T follicular helper cell (primary cell): ENCODE results near the gene DDX46.
"Not testable (repeated sequence)": the region's sequence is repeated elsewhere in the genome, so short reads cannot be mapped to it uniquely, and the experiment has no call there.

Experiments used
- DNase-seq: peaks from one replicate; pipeline ENCODE4 v3.0.0-alpha.2; 2020; ENCODE audit warnings: low read depth
- total RNA-seq, 2 experiments: gene quantifications; one replicate each; lab custom pipeline; 2026; lab: John Stamatoyannopoulos, UW

The DDX46 gene
- total RNA-seq = 139 to 143 reads per million in 2 experiments

DNA sequence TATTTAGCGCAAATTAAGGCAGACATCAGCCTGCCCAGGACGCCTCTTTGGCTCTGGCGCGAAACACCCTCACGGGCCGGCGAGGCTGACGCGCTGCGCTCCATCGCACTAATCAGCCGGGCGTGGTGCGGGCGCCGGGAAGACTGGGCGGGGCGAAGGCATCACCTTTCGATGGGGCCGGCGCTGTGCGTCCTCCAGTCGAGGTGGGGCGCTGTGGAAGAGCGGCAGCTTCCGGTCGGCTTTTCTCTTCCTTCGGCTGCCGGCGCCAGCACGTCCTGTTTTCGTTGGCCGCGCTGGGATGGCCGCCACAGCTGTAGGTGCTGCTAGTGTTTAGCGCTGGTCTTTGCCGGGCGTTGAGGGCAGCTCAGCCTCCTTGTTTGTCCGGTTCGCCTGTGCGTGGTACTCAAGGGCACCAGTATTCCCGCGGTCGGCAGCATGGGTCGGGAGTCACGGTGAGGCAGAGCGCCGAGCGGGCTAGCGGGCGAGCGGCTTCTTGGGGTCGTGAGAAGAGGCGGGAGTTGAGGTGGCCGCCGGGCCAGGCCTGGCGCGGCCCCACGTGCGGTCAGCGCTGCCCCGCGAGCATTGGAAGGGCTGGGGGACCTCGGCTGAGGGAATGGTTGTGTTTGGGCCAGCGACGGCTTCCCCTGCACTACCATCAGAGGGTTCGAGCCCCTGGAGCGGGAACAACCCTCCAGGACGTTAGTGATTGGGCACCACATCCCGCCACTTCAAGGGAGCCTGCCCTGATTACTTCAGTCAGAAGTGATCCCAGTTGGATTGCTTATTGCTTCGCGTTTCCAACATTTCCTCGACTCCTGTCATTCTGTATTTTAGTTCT, at the start of gene DDX46:
Gene DDX46 (plus strand): TSS at position 276 of the 838 bp plus-strand sequence. CDS start 160 bp downstream, at position 436.
- DNase-seq = peak; percentile 91

- no peak for DNase-seq
These were observed 44.5 kb upstream of the DDX46 start for GRCh38 chr5:134714120-134714519.

DNA sequence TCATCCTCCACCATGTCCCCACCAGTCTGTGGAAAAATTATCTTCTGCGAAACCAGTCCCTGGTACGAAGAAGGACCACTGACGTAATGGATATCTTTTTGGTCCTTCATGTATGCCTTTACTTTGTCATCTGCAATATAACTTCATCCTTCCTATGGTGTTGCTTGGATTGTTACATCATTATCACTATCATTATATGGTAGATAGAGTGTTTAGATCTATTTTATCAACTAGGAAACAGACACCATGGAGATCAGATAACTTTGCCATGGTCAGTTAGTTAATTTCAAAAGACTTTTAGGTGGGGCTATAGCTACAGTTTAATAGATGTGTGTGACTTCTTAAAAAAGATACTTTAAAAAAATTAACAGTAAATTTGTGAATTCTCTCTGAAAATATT, 44.0 kb upstream of the DDX46 start:
- DNase-seq = no peak

DNA sequence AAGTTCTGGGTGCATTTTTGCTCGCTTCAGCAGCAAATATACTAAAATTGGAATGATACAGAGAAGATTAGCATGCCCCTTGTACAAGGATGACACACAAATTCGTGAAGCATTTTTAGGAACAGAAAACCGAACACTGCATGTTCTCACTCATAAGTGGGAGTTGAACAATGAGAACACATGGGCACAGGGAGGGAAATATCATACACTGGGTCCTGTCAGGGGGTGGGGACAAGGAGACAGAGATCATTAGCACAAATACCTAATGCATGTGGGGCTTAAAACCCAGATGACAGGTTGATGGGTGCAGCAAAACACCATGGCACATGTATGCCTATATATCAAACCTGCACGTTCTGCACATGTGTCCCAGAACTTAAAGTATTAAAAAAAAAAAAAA, 43.1 kb upstream of the DDX46 start:
- not testable (repeated sequence) for DNase-seq

- DNase-seq = no peak
These were observed 33.7 kb upstream of the DDX46 start for GRCh38 chr5:134724872-134725271.

- DNase-seq = no peak
These were observed 25.8 kb upstream of the DDX46 start for GRCh38 chr5:134732819-134733218.

DNA sequence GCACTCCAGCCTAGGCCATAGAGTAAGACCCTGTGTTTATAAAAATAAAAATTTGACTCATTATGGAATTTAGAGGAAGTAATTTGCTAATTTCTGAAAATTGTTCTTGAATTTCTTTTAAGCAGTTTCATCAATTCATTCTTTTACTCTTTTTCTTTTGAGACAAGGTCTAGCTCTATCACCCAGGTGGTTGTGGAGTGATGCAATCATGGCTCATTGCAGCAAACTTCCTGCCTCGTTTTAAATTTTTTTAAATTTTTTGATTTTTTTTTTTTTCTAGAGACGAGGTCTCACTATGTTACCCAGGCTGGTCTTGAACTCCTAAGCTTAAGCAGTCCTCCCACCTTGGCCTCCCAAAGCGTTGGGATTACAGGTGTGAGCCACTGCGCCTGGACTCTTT, 23.3 kb upstream of the DDX46 start:
- DNase-seq = no peak

DNA sequence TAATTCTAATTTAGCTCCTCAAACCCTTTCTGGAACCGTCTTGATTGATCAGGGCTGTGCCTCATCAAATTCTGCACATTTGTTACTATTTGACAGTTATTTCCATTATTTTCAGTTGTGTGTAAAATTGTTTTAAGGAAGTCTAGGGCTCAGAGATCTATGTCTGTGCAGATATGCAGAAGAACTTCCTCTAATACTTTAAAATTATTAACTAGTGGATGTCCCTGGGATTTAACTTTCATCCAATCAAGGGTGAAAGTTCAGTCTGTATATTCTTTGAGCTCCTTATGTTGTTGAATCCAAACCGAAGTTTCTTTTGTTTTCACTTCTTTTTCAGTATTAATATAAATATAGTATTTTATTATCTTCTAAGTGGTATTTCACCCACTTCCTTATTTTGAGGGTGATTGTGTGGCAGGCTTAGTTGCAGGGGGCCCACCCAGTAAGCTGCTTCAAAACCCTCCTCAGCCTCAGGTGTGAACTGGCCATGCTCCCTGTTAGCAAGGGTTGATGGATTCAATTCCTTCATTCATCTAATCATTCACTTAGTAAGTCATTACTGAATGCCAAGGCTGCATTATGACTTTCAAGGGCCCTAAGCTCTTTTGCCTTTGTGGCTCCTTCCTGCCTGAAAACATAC, 22.3 kb upstream of the DDX46 start:
- DNase-seq = no peak

- peak; percentile 96 for DNase-seq
These were observed 20.2 kb upstream of the DDX46 start, which contains the start of gene CAMLG for GRCh38 chr5:134738133-134738962. TSS of gene CAMLG (plus strand) at chr5:134738548. CDS start at chr5:134738621, 73 bp downstream.

GRCh38 chr5:134738963-134739661, 19.5 kb upstream of the DDX46 start:
- DNase-seq = peak; percentile 6

- DNase-seq = no peak
These were observed 17.5 kb upstream of the DDX46 start for GRCh38 chr5:134741052-134741451.

DNA sequence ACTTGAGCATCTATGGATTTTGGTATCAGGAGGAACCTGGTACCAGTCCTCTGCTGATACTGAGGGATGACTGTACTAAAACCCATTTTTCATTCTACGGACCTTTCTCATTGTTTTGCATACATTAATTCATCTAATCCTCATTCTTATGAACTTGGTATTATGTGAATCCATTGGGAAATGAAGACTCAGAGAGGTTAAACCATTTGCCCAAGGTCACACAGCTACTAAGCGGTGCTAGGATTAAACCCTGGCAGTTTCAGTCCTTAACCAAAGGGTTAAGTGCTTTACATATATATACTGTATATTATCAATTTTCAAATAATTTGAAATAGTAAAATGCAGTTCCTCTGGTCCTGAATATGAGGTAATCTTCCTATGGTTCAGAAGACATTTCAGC, 16.4 kb upstream of the DDX46 start:
- no peak for DNase-seq

GRCh38 chr5:134749415-134749814, 9.2 kb upstream of the DDX46 start:
- no peak for DNase-seq

DNA sequence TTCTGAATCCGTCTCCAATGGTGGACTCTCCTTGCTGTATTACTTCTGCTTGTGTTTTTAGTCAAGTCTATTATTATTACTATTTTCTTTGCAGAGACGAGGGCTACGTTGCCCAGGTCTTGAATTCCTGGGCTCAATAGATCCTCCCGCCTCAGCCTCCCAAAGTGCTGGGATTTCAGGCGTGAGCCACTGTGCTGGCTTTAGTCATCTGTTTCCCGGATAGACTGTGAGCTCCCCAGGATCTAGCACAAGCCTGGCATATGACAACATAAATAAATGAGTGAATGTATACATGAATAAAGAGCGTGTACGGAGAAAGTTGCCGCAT, 439 bp upstream of the DDX46 start:
- no peak for DNase-seq

GRCh38 chr5:134767528-134768291, 9.1 kb downstream of the DDX46 start:
- DNase-seq = not testable (repeated sequence)

DNA sequence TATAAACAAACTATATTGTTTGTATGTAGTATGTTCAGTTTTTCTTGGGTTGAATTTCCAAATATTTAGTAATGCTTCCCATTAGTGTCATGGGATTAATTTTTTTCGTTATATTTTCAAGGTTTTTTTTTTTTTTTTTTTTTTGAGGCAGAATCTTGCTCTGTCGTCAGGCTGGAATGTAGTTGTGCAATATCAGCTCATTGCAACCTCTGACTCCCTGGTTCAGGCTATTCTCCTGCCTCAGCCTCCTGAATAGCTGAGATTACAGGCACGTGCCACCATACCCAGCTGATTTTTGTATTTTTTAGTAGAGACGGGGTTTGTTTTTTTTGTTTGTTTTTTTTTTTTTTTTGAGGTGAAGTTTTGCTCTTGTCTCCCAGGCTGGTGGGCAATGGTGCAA, 10.6 kb downstream of the DDX46 start:
- DNase-seq = no peak

GRCh38 chr5:134772461-134773125, 14.0 kb downstream of the DDX46 start:
- DNase-seq = no peak

- DNase-seq = no peak
These were observed 18.8 kb downstream of the DDX46 start for GRCh38 chr5:134777366-134777765.

- no peak for DNase-seq
These were observed 25.8 kb downstream of the DDX46 start for GRCh38 chr5:134784241-134784920.
